HEK293T (cell line): ENCODE results near the gene C14orf119.

Source experiments
- CTCF ChIA-PET: fragments of 350-600 bp; formaldehyde crosslinking; extraction: SDS; loops from one replicate; lab custom pipeline; 2021; ENCODE audit warnings: antibody characterized with exemption, inconsistent platforms; lab: Yijun Ruan, JAX
- POLR2A ChIA-PET: fragments of 350-600 bp; formaldehyde crosslinking; extraction: SDS; loops from one replicate; lab custom pipeline; 2020; ENCODE audit warnings: antibody characterized with exemption, inconsistent platforms; lab: Yijun Ruan, JAX
- DNase-seq: peaks from one replicate; pipeline ENCODE4 v3.0.0; 2012; ENCODE audit warnings: mixed read lengths; ENCODE audit errors: extremely low spot score
- ARNT ChIP-seq: fragments of 450-650 bp; IDR thresholded peaks from 2 replicates; pipeline ENCODE4 v1.6.1; 2017; ENCODE audit warnings: mild to moderate bottlenecking
- BHLHE40 ChIP-seq: fragments of 450-650 bp; IDR thresholded peaks from 2 replicates; pipeline ENCODE4 v1.6.1; 2016; ENCODE audit warnings: mild to moderate bottlenecking, moderate library complexity, borderline replicate concordance
- CTBP1 ChIP-seq: fragments of 450-650 bp; IDR thresholded peaks from 2 replicates; pipeline ENCODE4 v1.6.1; 2016; ENCODE audit warnings: borderline replicate concordance
- ELF4 ChIP-seq: fragments of 450-650 bp; IDR thresholded peaks from 2 replicates; pipeline ENCODE4 v1.6.1; 2017; ENCODE audit warnings: antibody characterized with exemption
- FOXA1 ChIP-seq: fragments of 450-650 bp; IDR thresholded peaks from 2 replicates; pipeline ENCODE4 v1.6.1; 2016; ENCODE audit warnings: mild to moderate bottlenecking
- FOXK2 ChIP-seq: fragments of 450-650 bp; IDR thresholded peaks from 2 replicates; pipeline ENCODE4 v1.6.1; 2016; ENCODE audit warnings: mild to moderate bottlenecking
- FOXM1 ChIP-seq: fragments of 450-650 bp; IDR thresholded peaks from 2 replicates; pipeline ENCODE4 v1.6.1; 2017; ENCODE audit warnings: mild to moderate bottlenecking, borderline replicate concordance
- HDGF ChIP-seq: fragments of 450-650 bp; IDR thresholded peaks from 2 replicates; pipeline ENCODE4 v1.6.1; 2017; ENCODE audit warnings: antibody characterized with exemption, borderline replicate concordance
- L3MBTL2 ChIP-seq: fragments of 450-650 bp; conservative IDR thresholded peaks from 2 replicates; pipeline ENCODE4 v1.6.1; 2016; ENCODE audit warnings: mild to moderate bottlenecking
- LEF1 ChIP-seq: fragments of 450-650 bp; IDR thresholded peaks from 2 replicates; pipeline ENCODE4 v1.6.1; 2017; ENCODE audit warnings: mild to moderate bottlenecking, borderline replicate concordance
- NFRKB ChIP-seq: fragments of 450-650 bp; IDR thresholded peaks from 2 replicates; pipeline ENCODE4 v1.6.1; 2016; ENCODE audit warnings: mild to moderate bottlenecking, moderate library complexity
- PKNOX1 ChIP-seq: fragments of 450-650 bp; IDR thresholded peaks from 2 replicates; pipeline ENCODE4 v1.6.1; 2016
- SP1 ChIP-seq: fragments of 450-650 bp; IDR thresholded peaks from 2 replicates; pipeline ENCODE4 v1.6.1; 2017
- SUZ12 ChIP-seq: fragments of 450-650 bp; IDR thresholded peaks from 2 replicates; pipeline ENCODE4 v1.6.1; 2016; ENCODE audit warnings: mild to moderate bottlenecking
- TARDBP ChIP-seq: fragments of 450-650 bp; IDR thresholded peaks from 2 replicates; pipeline ENCODE4 v1.6.1; 2016
- ZNF384 ChIP-seq: fragments of 450-650 bp; IDR thresholded peaks from 2 replicates; pipeline ENCODE4 v1.6.1; 2016

C14orf119 gene

GRCh38 chr14:23112359-23113178, 17.3 kb downstream of the C14orf119 start:
- POLR2A ChIA-PET, result interaction anchor here (0.6 to 4.0 kb wide), 4 partner anchors 18 to 208 kb away, joined by 3 to 20 read pairs (median 3); partner anchors contain the start of genes ACIN1, C14orf119 and PABPN1
- CTCF ChIA-PET, result interaction anchor here (0.9 to 5.5 kb wide), 3 partner anchors 9 to 75 kb away, joined by 3 to 32 read pairs (median 8); no protein-coding TSS in a partner anchor
- DNase-seq, result no peak
- no peak for TF ChIP-seq NFRKB
- TF ChIP-seq ELF4, result no peak
- TF ChIP-seq FOXM1, result no peak
- TF ChIP-seq HDGF, result no peak
- TF ChIP-seq CTBP1, result no peak
- no peak for TF ChIP-seq BHLHE40
- no peak for TF ChIP-seq FOXK2
- no peak for TF ChIP-seq LEF1
- TF ChIP-seq ARNT, result no peak
- TF ChIP-seq PKNOX1, result no peak
- no peak for TF ChIP-seq FOXA1
- no peak for TF ChIP-seq TARDBP
- TF ChIP-seq SP1, result no peak

- TF ChIP-seq CTBP1 (no peak), FOXA1 (no peak), SP1 (no peak), ZNF384 (no peak), BHLHE40 (no peak), NFRKB (no peak)
- no peak for DNase-seq
- POLR2A ChIA-PET, result interaction anchor here (0.6 to 4.0 kb wide), 4 partner anchors 19 to 207 kb away, joined by 3 to 20 read pairs (median 3); partner anchors contain the start of genes ACIN1, C14orf119 and PABPN1
- CTCF ChIA-PET, result interaction anchor here (1.5 to 5.5 kb wide), 2 partner anchors 8 to 45 kb away, joined by 8 to 32 read pairs; no protein-coding TSS in a partner anchor
Measured at GRCh38 chr14:23113431-23114119, 18.3 kb downstream of the C14orf119 start.

GRCh38 chr14:23114120-23114458, 18.8 kb downstream of the C14orf119 start:
- ChIA-PET CTCF (no interaction called here), POLR2A (interaction anchor here (4.0 kb wide), 1 partner anchor 19 kb away, joined by 20 read pairs; the partner anchor contains the start of genes ACIN1 and C14orf119)
- TF ChIP-seq SUZ12, result no peak
- TF ChIP-seq ZNF384, result no peak
- TF ChIP-seq HDGF, result no peak
- no peak for TF ChIP-seq SP1
- TF ChIP-seq LEF1, result no peak
- no peak for TF ChIP-seq L3MBTL2
- TF ChIP-seq CTBP1, result no peak
- no peak for TF ChIP-seq TARDBP
- no peak for TF ChIP-seq ELF4
- no peak for TF ChIP-seq FOXK2
- no peak for TF ChIP-seq PKNOX1
- TF ChIP-seq ARNT, result no peak
- no peak for TF ChIP-seq FOXA1
- no peak for TF ChIP-seq FOXM1
- TF ChIP-seq BHLHE40, result no peak
- no peak for TF ChIP-seq NFRKB
- no peak for DNase-seq

- ChIA-PET POLR2A (interaction anchor here (4.0 kb wide), 1 partner anchor 20 kb away, joined by 20 read pairs; the partner anchor contains the start of genes ACIN1 and C14orf119), CTCF (no interaction called here)
- no peak for DNase-seq
- TF ChIP-seq NFRKB, result no peak
- no peak for TF ChIP-seq BHLHE40
- TF ChIP-seq SP1, result no peak
- TF ChIP-seq FOXM1, result no peak
- TF ChIP-seq LEF1, result no peak
- TF ChIP-seq PKNOX1, result no peak
- no peak for TF ChIP-seq SUZ12
Measured at GRCh38 chr14:23114669-23115038, 19.3 kb downstream of the C14orf119 start.

GRCh38 chr14:23115039-23115731, 19.9 kb downstream of the C14orf119 start:
- TF ChIP-seq ARNT (no peak), HDGF (no peak), L3MBTL2 (no peak), BHLHE40 (no peak), CTBP1 (no peak), ZNF384 (no peak), SUZ12 (no peak), FOXK2 (no peak), NFRKB (no peak), TARDBP (no peak), LEF1 (no peak), FOXM1 (no peak), SP1 (no peak), FOXA1 (no peak), ELF4 (no peak), PKNOX1 (no peak)
- ChIA-PET POLR2A (interaction anchor here (4.0 kb wide), 1 partner anchor 20 kb away, joined by 20 read pairs; the partner anchor contains the start of genes ACIN1 and C14orf119), CTCF (interaction anchor here (0.6 kb wide), 1 partner anchor 19 kb away, joined by 3 read pairs; no protein-coding TSS in a partner anchor)
- no peak for DNase-seq
